Karpas-422 (cell line): Measurements from ENCODE around the gene SLC16A4. TPM values are rescaled to one million over a fixed set of nuclear protein-coding genes. Genes with fewer than 3 reads are reported as not detected.

Experiments
- DNase-seq: peaks from one replicate; pipeline ENCODE4 v3.0.0-alpha.2; 2015
- H2AFZ ChIP-seq: fragments of 200-600 bp; sonication (generic); 2 replicates; pipeline ENCODE4 v1.6.1; 2014; ENCODE audit warnings: antibody characterized with exemption, low read length, mixed read lengths
- H3K27ac ChIP-seq: fragments of 200-600 bp; sonication (generic); 2 replicates; pipeline ENCODE4 v1.5.1; 2014; ENCODE audit warnings: mild to moderate bottlenecking, low read length, moderate library complexity
- H3K27me3 ChIP-seq: fragments of 200-600 bp; sonication (generic); 2 replicates; pipeline ENCODE4 v1.6.1; 2014; ENCODE audit warnings: low read length, mixed read lengths
- H3K36me3 ChIP-seq: fragments of 200-600 bp; sonication (generic); 2 replicates; pipeline ENCODE4 v1.6.1; 2014; ENCODE audit warnings: low read length, mixed read lengths; ENCODE audit not compliant: insufficient read depth
- H3K4me1 ChIP-seq: fragments of 200-600 bp; sonication (generic); 2 replicates; pipeline ENCODE4 v1.6.1; 2014; ENCODE audit warnings: mild to moderate bottlenecking, low read length, mixed read lengths
- H3K4me2 ChIP-seq: fragments of 200-600 bp; sonication (generic); 2 replicates; pipeline ENCODE4 v1.6.1; 2014; ENCODE audit warnings: low read length, low read depth, mild to moderate bottlenecking; ENCODE audit not compliant: poor library complexity, severe bottlenecking
- H3K4me3 ChIP-seq: fragments of 200-600 bp; sonication (generic); 2 replicates; pipeline ENCODE4 v1.5.1; 2014; ENCODE audit warnings: mild to moderate bottlenecking, antibody characterized with exemption, low read length, mixed read lengths
- H3K79me2 ChIP-seq: fragments of 200-600 bp; sonication (generic); 2 replicates; pipeline ENCODE4 v1.6.1; 2014; ENCODE audit warnings: mild to moderate bottlenecking, low read length, mixed read lengths
- H3K9ac ChIP-seq: fragments of 200-600 bp; sonication (generic); 2 replicates; pipeline ENCODE4 v1.6.0; 2014; ENCODE audit warnings: low read length
- H3K9me2 ChIP-seq: fragments of 200-600 bp; sonication (generic), shearing (Covaris generic); replicated peaks from 2 replicates; pipeline ENCODE4 v1.6.0; 2014; ENCODE audit warnings: mild to moderate bottlenecking, low read length, moderate library complexity; ENCODE audit not compliant: insufficient read depth
- H3K9me3 ChIP-seq: fragments of 300-700, 200-600 bp; sonication (generic); 2 replicates; pipeline ENCODE4 v1.6.1; 2014; ENCODE audit warnings: low read length, mixed read lengths
- H4K20me1 ChIP-seq: fragments of 200-600 bp; sonication (generic); 2 replicates; pipeline ENCODE4 v1.6.1; 2014; ENCODE audit warnings: mild to moderate bottlenecking, antibody characterized with exemption, low read length, low read depth; ENCODE audit not compliant: insufficient read depth
- total RNA-seq: library from RNA; depleted of rRNA; stranded (reverse); fragments of >200 nt; shearing (Covaris generic); gene quantifications from 2 replicates; pipeline ENCODE4 v1.2.3, GENCODE V29; 2014; ENCODE audit warnings: low replicate concordance; rRNA removed

The SLC16A4 gene
- total RNA-seq, 1 experiment from 2014 or later: 116 TPM

GRCh38 chr1:110316735-110317134 lies 74.1 kb downstream of the SLC16A4 start:
- Histone ChIP-seq H4K20me1 (no peaks in the 10 kb centered on the region), H3K9me2 (no peaks in the 10 kb centered on the region), H3K4me2 (no peak overlapping the region), H3K36me3 (no peaks in the 10 kb centered on the region; the same call in 1 of the 2 replicates), H3K9me3 (no peaks in the 10 kb centered on the region), H2AFZ (no peak overlapping the region), H3K9ac (no peak overlapping the region), H3K4me3 (no peak overlapping the region), H3K27me3 (no peaks in the 10 kb centered on the region), H3K27ac (no peak overlapping the region), H3K4me1 (no peaks in the 10 kb centered on the region), H3K79me2 (no peaks in the 10 kb centered on the region)
- no peak for DNase-seq

Other genes with a start within 250 kb of the SLC16A4 start
- not detected in 2 replicates for gene SLC6A17, start 240.5 kb downstream of the SLC16A4 start, total RNA-seq
- 1.5 and 1.6 TPM in 2 replicates for gene KCNC4, start 180.7 kb downstream of the SLC16A4 start, total RNA-seq
- 101 and 150 TPM in 2 replicates for gene RBM15, start 51.6 kb downstream of the SLC16A4 start, total RNA-seq
- gene LAMTOR5, start 16.7 kb upstream of the SLC16A4 start, total RNA-seq: 352 and 401 TPM in 2 replicates
- not detected in 2 replicates for gene PROK1, start 60.1 kb upstream of the SLC16A4 start, total RNA-seq
- not detected in 2 replicates for gene KCNA10, start 128.1 kb upstream of the SLC16A4 start, total RNA-seq
- gene KCNA2, start 215.3 kb upstream of the SLC16A4 start, total RNA-seq: not detected in 2 replicates